K562 treated with DMSO at 1 percent for 24 hours (cell line): Measurements from ENCODE around the gene SNX5. TPM values are rescaled to one million over a fixed set of nuclear protein-coding genes. Genes with fewer than 3 reads are reported as not detected.

Experiments used
- total RNA-seq: library from RNA; unstranded; fragments of 300-600 nt; gene quantifications from 2 replicates; pipeline ENCODE4 v1.2.3, GENCODE V29; 2022; ENCODE audit warnings: low read depth; ENCODE audit not compliant: insufficient read depth

SNX5 gene
- total RNA-seq, result 54.8 and 57.2 TPM in 2 replicates

DNA sequence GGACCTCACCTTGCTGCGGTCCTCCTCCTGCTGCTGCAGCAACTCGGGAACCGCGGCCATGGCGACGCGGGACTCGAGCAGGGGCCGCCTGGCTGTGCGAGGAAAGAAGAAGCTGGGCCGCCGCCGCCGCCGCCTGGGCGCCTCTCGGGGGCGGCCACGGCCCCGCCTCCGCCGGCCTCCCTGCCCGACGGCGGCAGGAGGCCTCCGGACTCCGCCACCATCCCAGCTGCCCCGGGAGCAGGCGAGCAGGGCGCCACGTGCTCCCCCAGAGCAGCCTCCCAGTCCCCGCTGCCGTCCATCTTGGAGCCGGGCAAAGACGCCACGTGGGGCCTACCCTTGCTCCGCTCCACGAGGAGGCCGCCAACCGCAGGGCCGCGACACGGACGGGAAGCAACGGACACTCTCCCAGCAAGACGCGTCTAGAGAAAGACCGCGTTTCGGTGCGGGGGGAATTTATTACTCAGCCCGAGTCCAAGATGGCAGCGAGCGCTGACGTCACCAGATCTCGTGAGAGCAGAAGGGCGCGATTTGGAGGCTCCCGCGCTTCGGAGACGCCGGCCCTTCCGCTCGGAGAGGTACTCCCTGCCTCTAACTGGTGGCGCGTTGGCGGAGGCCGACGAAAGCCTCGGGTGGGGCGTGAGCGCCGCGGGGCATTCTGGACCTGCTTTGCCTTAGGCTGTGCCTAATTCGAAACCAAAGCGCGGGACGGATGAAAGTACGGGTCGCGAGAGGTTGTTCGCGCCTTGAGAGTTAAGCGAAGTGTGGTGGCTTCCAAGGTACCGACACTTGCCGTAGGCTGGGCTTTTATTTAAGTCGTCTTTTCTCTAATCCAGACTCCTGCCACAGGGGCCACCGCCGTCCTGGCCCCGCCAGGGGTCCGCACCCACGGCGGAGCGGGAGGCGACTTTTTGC, at the start of gene SNX5, which contains the start of gene MGME1:
SNX5 (minus strand) TSS at position 429 of the 912 bp plus-strand sequence; CDS start at position 60, 369 bp downstream.
MGME1 (plus strand) TSS at position 653 of the 912 bp plus-strand sequence. CDS start 842 bp downstream, outside the sequence.

Other genes with a start within 250 kb of the SNX5 start
- gene MGME1, start 224 bp upstream of the SNX5 start, total RNA-seq, result 25.7 and 26.3 TPM in 2 replicates
- gene OVOL2, start 89.1 kb upstream of the SNX5 start, total RNA-seq, result not detected in 2 replicates
- 3.4 and 3.9 TPM in 2 replicates for gene KAT14, start 169.1 kb upstream of the SNX5 start, total RNA-seq
- gene PET117, start 169.1 kb upstream of the SNX5 start, total RNA-seq, result 9.7 and 9.8 TPM in 2 replicates